HFF-Myc (cell line): Measurements from ENCODE around the gene HECW1.

ENCODE experiments used
- DNase-seq: peaks from one replicate; pipeline ENCODE4 v3.0.0-alpha.2; 2011; ENCODE audit warnings: low read depth; ENCODE audit errors: extremely low read depth
- H3K4me3 ChIP-seq: replicated peaks from 2 replicates; pipeline ENCODE4 v1.5.1; 2011; ENCODE audit warnings: low read depth, mild to moderate bottlenecking, control low read depth, low read length
- TF ChIP-seq, protein P1 (sequence below): IDR thresholded peaks from 2 replicates; pipeline ENCODE4 v1.5.1; 2012; ENCODE audit warnings: mild to moderate bottlenecking, low read depth, low read length, control low read depth; ENCODE audit errors: missing control alignments

Gene HECW1

DNA sequence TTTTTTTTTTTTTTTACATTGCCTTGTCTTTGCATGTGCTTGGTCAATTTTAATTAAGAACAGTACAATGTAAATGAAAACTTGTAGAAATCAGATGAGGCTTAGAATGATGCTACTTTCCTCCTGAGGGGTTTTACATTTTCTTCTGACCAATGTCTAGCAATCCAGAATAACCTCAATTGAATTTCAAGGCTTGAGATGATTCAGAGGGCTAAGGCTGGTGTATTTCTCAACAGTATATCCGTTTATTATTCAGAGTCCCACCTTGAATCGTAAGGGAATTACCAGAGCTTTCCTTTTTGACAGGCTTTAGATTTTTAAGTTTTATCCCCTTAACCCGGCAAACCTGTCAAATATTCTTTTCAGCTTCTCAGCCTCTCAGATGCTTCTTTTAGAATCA, 239.2 kb downstream of the HECW1 start:
- no peak overlapping the region for H3K4me3 ChIP-seq
- TF ChIP-seq, protein P1, sequence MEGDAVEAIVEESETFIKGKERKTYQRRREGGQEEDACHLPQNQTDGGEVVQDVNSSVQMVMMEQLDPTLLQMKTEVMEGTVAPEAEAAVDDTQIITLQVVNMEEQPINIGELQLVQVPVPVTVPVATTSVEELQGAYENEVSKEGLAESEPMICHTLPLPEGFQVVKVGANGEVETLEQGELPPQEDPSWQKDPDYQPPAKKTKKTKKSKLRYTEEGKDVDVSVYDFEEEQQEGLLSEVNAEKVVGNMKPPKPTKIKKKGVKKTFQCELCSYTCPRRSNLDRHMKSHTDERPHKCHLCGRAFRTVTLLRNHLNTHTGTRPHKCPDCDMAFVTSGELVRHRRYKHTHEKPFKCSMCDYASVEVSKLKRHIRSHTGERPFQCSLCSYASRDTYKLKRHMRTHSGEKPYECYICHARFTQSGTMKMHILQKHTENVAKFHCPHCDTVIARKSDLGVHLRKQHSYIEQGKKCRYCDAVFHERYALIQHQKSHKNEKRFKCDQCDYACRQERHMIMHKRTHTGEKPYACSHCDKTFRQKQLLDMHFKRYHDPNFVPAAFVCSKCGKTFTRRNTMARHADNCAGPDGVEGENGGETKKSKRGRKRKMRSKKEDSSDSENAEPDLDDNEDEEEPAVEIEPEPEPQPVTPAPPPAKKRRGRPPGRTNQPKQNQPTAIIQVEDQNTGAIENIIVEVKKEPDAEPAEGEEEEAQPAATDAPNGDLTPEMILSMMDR, result no peak
- no peak for DNase-seq

DNA sequence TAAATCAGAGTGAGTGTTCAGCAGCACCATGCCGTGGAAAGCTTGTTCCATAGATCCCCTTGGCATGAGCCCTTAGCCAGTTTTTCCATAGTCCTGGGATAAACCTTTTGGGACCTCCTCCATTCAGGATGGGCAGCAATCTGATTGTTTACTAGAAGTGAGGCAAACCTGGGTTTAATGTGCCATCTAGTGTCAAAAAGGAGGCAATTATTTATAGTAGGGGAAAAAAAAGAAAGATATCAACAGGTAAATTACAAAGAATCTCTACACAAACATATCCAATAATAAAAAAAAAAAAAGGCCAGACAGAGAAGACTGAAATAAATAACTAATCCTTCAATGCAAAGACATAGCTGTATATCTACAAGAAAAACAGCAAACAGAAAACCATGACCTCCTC, 241.5 kb downstream of the HECW1 start:
- TF ChIP-seq, protein P1, result no peak
- H3K4me3 ChIP-seq, result no peak overlapping the region
- no peak for DNase-seq

DNA sequence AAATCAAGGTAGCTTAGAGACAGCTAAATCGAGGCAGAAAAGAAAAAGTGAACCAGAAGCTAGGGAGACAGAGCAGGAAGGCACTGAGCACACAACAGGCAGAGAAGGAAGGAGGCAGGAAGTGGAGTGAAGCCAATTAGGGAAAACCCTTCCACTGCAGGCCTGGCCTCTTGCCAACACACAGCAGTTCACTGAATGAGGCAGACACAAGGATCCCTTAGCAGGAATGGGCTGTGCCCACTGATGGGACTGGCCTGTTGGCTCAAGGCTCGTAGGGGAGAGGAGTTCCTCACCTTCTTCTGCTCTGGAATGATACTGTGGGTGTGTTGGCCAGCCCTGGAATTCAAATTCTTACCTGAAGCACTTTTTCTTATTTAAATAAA, 250.2 kb downstream of the HECW1 start:
- DNase-seq, result peak; percentile 70
- TF ChIP-seq, protein P1, result no peak
- H3K4me3 ChIP-seq, result no peak overlapping the region

DNA sequence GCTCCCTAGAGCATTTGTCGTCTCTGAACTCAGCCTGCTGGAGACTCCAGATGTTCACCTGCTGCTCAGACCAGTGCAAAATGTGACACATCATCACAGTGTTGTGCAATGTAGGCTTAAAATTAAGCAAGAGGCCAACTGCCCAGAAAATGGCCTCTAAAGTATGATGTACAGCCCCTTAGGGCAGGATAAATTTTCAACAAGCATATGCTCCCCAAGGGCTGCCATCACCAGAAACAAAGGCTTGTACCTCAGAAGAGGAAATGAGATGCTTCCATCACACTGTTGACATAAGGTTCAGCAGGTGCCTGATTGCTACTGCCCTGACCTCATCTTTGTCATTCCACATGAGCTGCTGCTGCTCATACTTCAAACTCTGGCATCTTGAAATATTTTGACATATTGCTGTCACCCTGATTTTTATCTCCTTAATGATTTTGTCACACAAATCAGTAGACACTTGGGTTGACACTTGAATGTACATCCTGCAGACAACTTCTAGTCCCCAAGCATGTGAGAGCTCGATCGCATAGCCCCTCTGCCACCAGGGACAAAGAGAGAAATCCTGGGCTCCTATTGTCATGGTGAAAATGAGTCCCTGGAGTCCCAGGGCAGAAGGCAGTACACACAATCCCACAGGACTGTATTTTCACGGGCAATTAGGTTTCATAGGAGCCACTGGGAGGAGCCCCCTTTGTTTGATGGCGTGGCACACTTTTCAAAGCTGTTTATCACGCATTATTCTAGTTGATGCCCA, 250.8 kb downstream of the HECW1 start:
- H3K4me3 ChIP-seq, result no peak overlapping the region
- peak; percentile 54 for DNase-seq
- TF ChIP-seq, protein P1, result no peak

DNA sequence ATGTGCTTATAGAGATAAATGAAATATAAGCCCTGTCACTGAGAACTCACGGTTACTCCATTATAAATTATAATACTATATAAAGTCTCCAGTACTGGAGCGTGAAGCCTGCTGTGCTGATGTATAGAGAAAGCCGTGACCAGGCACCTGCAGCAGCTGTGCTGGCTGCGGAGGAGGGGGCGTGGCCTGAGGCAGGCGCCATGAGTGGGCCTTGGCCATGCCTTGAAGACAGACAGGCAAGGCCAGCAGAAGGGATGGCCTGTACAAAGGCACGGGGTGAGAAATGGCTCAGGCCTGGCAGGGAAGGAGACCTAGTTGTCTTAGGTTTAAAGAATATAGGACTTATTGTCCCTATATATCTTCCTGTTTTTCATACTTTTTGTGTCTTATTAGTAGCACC, 251.9 kb downstream of the HECW1 start:
- TF ChIP-seq, protein P1, result no peak

DNA sequence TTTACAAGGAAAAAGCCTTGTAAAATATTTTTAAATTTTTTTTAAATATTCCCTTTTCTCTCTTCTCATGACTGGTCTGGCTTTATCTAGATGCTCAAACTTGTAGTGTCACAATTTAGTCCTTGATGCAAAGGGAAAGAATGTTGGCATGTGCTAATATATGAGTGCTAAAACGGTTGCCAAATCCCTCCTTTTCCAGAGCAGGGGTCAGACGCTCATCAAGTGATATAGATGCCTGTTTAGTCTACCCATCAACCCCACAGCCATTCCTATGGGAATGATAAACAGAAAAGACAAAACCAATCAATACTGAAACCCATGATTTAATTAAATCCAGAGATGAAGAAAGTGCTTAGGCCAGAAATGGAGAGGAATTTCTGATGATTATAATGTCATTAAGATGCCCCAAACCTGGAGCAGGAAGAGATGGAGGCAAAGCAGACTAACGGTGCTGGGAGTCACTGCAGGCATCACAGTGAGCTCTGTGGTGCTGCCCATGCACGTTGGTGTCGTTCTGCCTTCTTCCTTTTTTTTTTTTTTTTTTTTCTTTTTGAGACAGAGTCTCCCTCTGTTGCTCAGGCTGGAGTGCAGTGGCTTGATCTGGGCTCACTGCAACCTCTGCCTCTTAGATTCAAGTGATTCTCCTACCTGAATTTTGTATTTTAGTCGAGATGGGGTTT, 260.4 kb downstream of the HECW1 start:
- H3K4me3 ChIP-seq, result no peak overlapping the region

More for the DNA sequence above, 251.9 kb downstream of the HECW1 start:
- no peak for DNase-seq
- H3K4me3 ChIP-seq, result no peak overlapping the region

More for the DNA sequence above, 260.4 kb downstream of the HECW1 start:
- TF ChIP-seq, protein P1, result no peak
- DNase-seq, result no peak
